ENCODE measurements around the gene VCAN. TPM values are rescaled to one million over a fixed set of nuclear protein-coding genes. Genes with fewer than 3 reads are reported as not detected.

VCAN gene
- total RNA-seq, 1 donor from 2014 or later: 11.9 TPM

DNA sequence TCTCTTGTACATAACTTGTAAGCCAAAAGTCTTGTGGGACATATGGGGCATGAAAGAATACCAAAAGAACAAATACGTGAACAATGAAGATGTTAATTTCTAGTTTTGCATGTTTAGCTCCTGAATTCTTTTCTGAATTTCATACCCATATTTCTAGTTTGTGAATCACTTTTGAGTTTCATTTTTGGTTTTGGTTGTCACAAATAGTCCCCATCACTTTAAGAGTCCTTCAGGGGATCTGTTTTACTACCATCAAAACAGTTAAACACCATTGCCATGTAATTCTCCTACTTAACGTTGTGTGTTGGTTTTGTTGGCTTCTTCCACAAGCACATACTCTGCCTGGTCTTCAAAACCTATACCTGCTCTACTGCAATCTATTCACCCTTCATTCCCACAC is 27.0 kb downstream of the VCAN start:
- DNase-seq: no peak

DNA sequence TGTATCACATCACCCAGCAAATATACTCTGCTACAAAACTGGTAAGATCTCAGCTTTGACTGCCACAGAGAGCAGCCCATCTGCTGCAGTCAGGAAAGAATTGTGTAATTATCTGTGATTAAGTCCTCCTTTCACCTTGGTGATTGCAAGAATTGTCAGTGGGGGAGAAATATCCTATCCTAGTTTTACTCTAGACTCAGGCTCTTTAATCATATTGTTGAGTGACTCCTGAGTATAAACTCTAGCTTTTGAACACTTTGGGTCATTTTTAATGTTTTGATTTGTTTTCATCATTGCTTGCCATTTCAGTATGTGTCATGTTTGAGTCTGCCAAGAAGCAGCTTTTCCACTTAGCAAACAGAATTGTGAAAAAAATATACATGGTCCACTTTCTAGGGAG is 32.1 kb downstream of the VCAN start:
- no peak for DNase-seq

DNA sequence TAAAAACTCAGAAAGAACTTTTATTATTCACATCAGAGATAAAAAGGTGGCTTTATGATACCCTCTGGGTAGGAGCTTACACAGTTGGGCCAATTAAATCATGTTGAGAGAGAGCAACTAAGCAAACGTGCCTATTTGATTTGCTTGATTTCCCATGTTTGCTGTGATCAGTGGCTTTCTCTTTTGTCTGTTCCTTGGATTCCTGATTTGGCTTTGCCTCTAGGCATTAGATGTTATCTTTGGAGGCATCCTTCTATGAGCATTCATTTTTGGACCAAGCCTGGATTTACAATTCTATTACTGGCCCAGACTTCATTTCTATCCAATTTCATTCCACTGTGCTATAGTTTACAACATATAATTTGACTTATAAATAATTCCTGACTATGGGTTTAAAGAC is 35.9 kb downstream of the VCAN start:
- DNase-seq: no peak

DNA sequence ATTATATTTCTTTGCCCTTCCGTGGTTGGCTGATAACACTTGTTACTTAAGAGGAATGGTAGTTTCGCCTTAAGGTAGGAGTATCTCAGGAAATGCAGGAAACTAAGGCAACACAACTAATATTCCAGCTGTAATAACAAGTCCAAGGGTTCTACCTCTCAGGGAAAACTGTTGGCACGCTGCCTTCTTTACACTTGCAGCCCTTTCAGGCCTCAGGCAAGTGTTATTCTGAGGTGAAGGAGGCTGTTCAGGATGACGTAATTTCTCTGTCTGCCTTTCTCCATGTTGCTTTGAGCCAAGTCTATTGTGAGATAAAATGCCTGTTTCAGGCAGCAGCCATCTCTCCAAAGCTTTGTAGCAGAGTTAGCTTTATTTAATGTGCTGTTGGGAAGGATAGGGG is 38.0 kb downstream of the VCAN start:
- DNase-seq: peak; percentile 69

DNA sequence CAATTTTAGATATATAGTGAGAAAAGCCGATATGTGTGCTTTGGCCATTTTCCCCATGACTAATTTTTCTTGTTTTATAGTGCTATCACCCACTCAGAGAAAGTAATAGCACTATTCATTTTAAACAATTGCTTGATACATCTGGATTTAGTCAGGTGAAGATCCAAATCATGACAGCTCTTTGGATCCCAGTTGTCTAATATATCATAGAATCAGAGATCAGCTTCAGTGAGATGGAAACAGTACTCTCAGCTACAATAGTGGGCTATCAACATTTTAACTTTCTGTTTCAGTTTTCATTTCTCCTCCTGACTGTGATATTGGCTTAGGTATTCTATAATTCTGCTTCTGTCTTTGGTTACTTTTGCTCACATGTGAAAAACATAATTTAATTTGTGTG is 38.7 kb downstream of the VCAN start:
- DNase-seq: no peak

DNA sequence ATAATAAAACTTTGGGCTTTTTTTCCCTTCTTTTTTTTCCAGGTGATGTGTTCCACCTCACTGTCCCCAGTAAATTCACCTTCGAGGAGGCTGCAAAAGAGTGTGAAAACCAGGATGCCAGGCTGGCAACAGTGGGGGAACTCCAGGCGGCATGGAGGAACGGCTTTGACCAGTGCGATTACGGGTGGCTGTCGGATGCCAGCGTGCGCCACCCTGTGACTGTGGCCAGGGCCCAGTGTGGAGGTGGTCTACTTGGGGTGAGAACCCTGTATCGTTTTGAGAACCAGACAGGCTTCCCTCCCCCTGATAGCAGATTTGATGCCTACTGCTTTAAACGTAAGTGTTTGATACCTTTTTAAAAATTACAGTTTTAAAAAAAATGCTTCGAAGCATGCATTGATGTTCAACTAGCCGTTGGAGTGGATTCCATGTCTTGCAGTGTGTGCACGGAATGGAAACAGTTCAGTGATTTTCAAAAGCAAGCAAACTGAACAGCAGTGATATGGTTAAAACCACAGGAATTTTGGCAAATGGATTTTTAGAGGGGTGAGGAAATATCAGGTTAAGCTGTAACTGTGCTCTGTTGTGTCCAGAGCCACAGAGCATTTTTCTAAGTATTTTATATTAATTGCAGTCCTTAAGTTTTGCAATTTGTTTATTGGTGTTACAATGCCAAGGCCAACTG is 40.7 kb downstream of the VCAN start:
- DNase-seq: no peak

DNA sequence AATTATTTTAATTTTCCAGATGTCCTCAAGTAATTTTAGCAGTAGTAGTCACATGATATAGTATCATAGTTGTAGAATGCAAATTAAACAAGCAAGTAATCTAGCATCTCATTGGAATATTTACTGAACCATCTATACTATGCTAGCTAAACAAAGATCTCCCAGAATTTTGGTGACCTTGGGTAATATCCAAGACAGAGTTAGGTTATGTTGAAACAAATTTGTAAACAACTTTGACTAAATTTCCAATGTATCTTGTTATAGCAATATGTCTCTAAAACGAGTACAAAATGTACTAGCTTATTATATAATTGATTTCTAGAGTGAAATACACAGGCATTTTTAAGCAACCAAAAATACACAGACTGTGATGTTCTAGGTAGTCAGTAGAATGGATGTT is 41.5 kb downstream of the VCAN start:
- no peak for DNase-seq

DNA sequence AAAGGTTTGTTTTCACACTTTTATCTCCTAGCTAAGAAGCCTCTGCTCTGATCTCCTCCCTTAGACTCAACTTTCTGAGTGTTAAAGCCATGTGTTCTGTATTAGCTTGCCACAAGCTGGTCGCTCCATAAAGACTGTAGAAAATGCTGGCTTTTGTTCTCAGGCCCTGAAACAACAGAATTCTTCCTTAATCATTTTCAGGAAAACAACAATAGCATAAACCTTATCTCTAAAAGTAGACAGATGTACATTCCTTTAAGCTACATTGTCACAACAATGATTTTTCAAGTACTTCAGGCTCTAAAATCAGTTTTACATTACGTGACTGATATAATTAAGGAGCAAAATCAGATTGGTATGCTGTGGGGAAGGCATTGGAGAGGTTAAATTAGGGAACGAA is 41.9 kb downstream of the VCAN start:
- DNase-seq: no peak

DNA sequence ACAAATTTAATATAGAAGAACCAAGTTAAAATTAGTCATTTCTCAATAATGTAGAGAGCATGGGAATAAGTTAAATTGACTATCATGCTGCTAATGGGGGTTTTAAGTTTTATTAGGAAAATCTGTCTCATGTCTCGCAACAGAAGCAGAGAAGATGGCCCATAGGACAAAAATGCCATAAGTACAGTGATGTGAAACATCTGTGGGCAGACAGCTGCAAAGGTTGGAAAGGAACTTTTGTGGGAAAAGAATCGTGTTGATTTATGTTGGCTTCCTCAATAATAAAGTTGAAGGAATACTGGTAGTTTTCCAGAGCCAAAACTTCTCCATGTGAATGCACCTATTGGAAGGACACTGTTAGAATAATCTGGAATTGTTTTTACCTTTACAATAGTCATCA is 44.8 kb downstream of the VCAN start:
- no peak for DNase-seq

DNA sequence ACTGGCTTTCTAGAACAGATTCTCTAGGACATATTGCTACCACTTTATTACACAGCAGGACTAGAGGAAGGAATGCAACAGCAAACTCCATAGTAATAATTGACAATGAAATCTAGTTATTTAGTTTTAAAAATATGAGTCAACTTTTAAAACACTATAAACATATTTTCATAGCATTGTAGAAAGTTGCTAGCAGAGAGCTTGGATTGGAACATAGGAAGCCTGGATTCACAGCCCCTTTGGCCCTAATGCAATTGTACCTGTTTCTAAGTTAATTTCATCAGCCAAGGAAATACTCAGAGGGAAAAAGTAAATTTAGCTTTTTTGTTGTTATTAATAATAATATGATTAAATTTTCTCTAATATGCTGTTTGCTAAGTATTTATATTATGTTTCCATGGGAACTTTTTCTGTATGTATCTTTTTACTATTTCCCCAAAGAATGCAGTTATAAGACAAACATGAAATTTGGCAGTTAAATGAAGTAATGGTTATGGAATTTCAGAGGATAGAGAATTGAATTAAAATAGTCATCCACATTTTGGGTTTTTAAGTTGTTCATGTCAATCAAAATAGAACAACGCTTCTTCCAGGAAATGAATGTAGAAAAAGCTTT is 45.6 kb downstream of the VCAN start:
- no peak for DNase-seq

DNA sequence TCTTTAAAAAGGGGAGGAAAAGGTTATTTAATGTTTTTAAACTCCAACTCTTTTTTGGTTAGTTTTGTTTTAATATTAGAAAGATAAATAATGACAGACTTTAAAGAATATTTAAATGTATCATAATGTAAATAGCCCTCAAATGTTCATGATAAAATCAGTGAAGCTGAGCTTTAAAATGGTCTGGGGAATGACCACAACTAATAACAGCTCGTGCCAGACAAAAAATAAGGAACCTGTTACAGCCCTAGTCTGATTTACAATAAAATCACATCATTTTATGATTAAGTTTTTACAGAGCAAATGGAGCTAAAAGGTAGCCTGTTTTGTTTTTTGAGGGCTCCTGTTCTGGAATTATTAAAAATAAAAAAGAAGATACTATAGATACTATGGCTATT is 46.1 kb downstream of the VCAN start:
- DNase-seq: no peak

DNA sequence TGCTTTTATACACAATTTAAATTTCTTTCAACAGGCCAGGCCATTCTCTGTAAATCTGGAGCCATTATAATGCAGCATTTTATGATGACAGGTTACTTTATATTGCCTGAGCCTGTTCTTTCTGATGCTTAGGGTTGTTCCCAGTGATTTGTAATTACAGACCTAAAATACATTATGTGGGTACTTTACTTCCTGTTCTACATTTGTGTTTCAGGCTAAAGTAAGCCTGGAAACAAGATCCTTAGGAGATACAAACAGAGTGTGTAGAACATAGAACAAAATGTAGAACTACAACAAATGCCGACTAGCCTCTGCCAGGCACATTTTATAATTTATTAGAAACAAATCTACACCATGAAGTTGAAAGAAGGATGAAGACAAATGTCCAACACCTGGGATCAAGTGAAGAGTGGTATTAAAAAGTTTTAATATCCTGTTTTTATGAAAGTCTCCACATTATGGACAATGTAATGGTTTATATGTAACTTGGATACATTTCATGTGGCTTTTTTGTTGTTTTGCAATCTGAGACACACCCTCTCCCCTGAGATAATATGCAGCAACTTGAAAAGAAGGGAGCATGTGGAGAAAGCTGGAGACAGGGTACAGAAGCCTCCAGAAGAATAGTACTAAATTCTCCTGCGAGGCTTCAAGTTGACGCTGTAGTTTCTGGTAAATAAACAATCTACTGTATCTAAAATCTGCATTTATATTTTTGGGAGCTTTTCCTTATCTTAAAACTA is 46.9 kb downstream of the VCAN start:
- no peak for DNase-seq

DNA sequence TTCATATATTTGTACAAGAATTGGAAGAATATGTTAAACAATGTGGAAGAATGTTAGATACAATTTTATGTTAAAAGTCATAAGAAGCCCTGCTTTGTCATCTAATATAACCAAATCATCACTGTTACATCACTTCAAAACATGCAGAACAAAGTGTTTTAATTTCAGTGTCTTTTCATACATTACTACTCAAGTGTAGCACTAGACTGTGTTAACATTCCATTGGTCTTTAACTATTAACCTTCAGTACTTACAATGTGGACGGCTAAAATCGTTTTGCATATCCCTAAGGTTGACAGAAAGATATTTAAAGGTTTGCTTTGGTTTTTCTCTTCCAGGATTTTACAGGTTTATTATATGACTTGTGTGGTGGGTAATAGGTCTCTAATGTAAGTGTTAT is 50.9 kb downstream of the VCAN start:
- DNase-seq: no peak

DNA sequence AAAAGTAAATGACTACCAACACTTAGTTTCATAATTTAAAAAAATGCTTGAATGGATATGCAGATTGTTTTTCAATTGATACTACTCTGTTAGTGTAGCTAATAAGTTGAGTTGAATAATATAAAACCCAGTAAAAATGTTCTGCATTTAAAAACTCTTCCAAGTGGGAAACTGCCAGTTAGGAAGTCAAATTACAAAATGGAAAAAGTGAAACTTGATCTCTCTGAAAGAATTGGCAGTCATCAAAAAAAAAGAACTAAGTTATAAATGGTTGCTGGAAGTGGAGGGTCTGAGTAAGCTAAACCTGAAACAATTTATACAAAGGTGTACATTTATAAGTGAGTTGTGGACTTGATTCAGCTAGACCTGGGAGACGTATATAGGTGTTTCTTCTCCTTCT is 52.4 kb downstream of the VCAN start:
- no peak for DNase-seq

DNA sequence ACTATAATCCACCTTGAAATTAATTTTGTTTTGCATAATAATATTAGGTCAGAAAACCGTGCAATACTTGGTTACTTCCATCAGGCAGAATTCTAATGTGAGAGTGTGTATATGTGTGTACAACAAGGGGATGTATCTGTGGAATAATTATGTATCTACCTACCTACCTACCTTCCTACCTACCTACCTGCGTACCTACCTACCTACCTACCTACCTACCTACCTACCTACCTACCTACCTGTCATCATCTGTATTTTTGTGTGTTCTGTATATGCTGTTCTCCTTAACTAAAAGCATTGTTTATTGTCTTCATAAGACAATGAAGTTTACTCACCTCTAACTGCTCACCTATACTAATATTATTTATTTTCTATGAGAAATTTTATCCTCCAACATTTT is 52.8 kb downstream of the VCAN start:
- no peak for DNase-seq

DNA sequence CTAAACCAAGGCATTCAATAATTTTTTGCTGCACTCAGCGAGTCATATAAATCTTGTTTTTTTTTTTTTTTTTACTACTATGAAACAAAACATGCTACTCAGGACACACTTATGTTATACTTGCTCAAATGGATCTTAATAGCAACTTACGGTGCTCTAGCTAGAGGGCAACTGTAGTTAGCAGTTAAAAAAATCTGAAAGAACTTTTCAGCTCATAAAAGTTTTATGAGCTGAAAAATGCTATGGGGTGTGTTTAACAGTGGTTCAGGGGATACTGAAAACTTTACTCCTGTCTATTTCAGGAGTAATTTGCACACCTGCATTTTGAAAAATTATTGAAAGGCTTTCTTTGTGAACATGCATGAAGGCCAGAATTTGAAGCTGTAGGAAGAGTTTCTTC is 53.4 kb downstream of the VCAN start:
- no peak for DNase-seq

DNA sequence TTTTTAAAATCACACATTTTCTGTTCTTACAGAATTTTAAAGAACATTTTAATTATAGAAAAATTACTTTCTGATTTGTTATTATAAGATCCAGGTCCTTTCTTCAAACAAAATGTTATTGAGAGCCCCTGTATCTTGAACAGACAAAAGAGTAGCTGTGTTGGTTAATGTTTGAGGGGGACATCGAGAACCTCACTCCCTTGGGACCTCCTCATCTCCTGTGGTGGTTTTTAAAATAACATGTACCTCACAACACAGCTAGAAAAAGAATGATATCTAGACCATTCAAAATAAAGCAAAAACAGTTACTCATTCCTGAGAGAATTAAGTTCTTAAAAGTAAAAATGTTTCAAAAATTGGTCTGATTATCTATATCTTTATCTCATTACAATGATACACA is 54.7 kb downstream of the VCAN start:
- DNase-seq: no peak

DNA sequence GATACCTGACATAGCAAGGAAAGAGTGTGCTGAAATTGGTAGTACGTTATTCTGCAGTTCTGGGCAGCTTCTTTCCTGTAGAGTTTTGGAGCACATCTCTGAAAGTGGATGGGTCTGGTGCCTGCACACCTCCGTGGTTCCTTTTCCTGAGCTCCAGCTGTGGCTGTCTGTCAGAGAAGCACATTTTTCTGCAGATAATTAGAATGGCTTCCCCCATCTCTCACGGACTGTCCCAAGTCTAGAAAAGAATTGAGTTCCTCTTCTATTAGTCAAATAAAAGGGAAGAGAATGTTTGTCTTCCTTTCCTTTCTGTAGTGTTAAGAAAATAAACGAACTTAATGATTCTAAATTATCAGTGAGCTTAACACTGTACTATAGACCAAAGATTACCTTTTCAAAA is 55.7 kb downstream of the VCAN start:
- DNase-seq: no peak

DNA sequence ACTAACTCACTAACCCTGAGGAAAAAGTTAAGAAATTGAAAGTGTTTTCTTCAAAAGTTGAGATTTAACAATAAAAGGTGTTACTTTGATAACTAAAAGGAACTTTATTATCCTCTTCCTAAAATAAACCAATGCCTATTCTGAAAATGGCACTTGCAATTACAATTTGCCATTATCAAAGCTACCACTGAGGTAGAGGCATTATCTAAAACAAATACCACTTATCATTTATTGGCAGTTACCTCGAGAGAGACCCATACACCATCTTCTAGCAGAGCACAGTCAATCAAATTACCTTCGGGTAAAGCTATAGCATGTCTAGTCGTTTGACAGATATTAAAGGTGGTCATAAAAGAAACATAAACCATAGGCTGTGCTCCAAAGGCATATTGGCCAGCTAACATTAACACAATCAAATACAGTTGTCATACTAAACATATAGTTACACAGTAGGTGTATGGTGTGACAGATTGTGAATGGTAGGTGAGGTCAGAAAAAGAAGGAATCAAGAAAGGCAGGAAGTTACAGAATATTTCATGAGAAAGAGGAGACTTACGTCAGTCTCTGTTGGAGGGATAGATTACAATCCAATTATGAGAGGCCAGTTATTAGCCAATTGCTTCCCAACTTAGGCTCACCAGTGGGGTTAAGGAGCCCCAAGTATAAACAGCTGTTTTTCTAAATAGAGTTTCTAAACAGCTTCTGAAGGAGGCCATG is 56.3 kb downstream of the VCAN start:
- DNase-seq: no peak

DNA sequence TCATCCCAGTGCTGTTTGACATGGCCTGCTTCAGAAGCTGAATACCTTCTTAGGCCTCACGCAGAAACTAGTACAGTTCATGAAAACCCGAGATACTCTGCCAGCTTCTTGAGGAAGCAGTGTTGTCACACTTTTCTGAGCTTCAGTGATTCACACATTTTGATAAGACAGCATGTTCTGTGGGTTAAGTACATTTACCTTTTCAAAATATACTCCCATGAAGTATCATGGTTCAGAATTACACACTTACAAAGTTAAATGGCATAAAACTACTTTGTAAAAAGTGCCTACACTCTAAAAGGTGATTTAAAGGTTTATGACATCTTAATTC is 56.9 kb downstream of the VCAN start:
- no peak for DNase-seq

DNA sequence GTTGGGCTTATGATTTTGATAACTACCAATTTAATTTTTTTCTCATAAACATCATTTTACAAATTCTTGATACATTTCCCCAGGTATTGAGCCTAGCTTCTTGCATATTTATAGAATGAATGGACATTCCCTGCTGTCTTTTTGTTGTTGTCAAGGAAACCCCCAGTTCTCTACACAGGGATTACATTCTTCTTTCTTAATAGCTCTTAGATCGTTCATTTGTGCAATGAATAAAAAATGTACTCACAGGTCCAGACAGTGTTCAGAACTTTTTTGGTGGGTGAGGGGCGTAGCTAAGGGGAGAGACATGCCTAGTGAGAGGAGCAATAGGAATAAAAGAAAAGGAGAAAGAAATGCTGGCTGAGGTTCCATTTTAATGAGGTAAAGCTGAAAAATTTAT is 58.6 kb downstream of the VCAN start:
- no peak for DNase-seq

DNA sequence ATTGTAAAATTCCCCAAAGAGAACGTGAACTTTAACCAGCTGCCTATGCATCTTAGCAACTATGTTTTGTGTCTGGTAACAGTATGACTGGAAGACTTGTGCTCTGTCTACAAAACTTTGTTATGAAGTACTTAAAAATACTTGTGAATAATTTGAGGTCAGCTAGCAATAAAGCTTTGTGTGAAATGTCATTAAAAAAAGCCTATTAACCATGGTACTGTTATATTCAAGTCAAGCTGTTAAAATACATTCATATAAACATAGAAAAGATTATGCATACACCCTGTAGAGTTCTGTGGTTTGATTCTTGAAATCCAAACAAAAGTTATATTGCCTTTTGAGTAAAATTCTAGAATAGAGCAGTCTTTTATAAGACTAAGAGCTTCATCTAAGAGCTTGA is 60.1 kb downstream of the VCAN start:
- DNase-seq: no peak

DNA sequence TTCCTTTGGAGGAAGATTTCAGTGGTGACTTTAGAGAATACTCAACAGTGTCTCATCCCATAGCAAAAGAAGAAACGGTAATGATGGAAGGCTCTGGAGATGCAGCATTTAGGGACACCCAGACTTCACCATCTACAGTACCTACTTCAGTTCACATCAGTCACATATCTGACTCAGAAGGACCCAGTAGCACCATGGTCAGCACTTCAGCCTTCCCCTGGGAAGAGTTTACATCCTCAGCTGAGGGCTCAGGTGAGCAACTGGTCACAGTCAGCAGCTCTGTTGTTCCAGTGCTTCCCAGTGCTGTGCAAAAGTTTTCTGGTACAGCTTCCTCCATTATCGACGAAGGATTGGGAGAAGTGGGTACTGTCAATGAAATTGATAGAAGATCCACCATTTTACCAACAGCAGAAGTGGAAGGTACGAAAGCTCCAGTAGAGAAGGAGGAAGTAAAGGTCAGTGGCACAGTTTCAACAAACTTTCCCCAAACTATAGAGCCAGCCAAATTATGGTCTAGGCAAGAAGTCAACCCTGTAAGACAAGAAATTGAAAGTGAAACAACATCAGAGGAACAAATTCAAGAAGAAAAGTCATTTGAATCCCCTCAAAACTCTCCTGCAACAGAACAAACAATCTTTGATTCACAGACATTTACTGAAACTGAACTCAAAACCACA is 67.4 kb downstream of the VCAN start:
- no peak for DNase-seq

All from dermis blood vessel endothelial cell (primary cell).